HG03175 (cell line): Measurements from ENCODE around the gene TM7SF3.

Experiments
- ATAC-seq: cut with Tn5 transposase; IDR thresholded peaks from one replicate; pipeline ENCODE4 v1.9.1; 2021; ENCODE audit warnings: mild to moderate bottlenecking, moderate library complexity; ENCODE audit not compliant: unreplicated experiment

Gene TM7SF3

DNA sequence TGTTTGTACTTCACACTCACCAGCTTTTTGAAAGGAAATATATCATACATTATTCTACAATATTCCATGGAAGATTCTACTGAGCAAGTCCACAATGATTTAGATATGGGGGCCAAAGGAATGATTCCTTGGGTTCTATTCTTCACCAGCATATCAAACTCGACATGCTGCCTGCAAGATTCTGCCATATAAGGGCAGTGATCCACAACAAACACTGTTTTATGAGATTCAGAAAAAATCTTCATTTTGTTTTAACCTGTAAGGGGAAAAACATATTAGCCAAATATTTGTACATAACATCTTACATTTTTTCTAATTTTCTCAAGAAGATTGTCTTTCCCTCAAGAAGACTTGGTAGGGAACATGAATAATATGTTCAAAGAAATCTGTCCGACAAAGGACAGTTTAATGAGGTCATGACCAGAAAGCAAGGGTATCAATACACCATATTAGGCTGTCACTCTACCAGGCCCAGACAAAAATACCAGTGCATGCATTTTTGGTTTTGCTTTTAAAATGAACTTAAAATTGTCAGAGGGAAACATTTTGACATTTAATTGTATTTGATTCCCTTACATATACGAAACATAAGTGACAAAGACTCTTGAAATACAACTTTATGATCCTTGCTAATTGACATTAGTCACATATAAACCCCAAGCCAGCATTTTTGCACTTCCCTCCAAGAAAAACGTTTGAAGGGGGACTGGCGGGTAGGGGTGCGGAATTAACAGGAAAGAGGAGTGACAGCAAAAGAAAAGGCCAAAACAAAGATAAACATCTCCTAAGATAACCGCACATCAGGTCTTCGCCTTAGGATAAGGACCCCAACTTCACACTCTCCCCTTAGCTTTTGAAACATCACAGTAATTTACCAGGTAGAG, 77.4 kb downstream of the TM7SF3 start:
- no peak for ATAC-seq

GRCh38 chr12:26935636-26936378, 78.4 kb downstream of the TM7SF3 start:
- no peak for ATAC-seq

GRCh38 chr12:26929590-26929989, 84.6 kb downstream of the TM7SF3 start:
- no peak for ATAC-seq

DNA sequence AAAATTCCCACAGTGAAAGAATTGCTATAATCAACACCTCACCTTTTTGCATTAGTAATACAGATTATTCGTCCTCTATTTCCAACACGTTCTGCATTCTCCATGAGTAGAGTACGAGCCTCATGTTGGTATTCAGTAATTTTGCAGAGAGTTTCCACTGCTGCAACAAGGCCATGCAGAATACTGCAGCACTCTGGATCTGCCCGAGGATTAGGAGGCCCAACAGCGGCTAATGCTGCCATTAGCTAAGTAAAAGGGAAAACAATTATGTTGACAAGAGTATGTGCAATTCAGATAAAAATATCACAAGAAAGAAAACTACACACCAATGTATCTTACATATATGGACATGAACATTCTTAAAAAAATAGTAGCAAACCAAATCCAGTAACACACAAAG, 85.5 kb downstream of the TM7SF3 start:
- no peak for ATAC-seq
